Hepatic stellate cell (primary cell): Measurements from ENCODE around the gene CLEC16A.
A peak's percentile ranks its signal among the peaks of the same experiment; 100 is the strongest.
"Not testable (repeated sequence)": the region's sequence is repeated elsewhere in the genome, so short reads cannot be mapped to it uniquely, and the experiment has no call there.

Experiments
- DNase-seq: peaks from one replicate; pipeline ENCODE4 v3.0.0; 2011; ENCODE audit warnings: low spot score

CLEC16A gene

GRCh38 chr16:10939649-10940234 is 4.6 kb upstream of the CLEC16A start:
- DNase-seq = no peak

GRCh38 chr16:10940501-10941079 is 3.8 kb upstream of the CLEC16A start:
- DNase-seq = no peak

- DNase-seq = no peak
These were observed 3.0 kb upstream of the CLEC16A start for GRCh38 chr16:10941127-10941933.

- DNase-seq = not testable (repeated sequence)
These were observed 2.4 kb upstream of the CLEC16A start for GRCh38 chr16:10941935-10942351.

GRCh38 chr16:10942352-10943063 is 1.9 kb upstream of the CLEC16A start, which contains the start of gene DEXI:
TSS of gene DEXI (minus strand) at chr16:10942468. CDS start at chr16:10942005, 463 bp downstream.
- peak; percentile 99 for DNase-seq

- DNase-seq = no peak
These were observed 1.4 kb upstream of the CLEC16A start for GRCh38 chr16:10943064-10943353.

GRCh38 chr16:10945065-10945787 is 862 bp downstream of the CLEC16A start:
- DNase-seq = no peak

GRCh38 chr16:10946308-10946707 is 1.9 kb downstream of the CLEC16A start:
- DNase-seq = no peak

GRCh38 chr16:10947211-10947787 is 2.9 kb downstream of the CLEC16A start:
- DNase-seq = no peak

GRCh38 chr16:10949424-10949970 is 5.1 kb downstream of the CLEC16A start:
- DNase-seq = peak; percentile 38

- DNase-seq = no peak
These were observed 6.0 kb downstream of the CLEC16A start for GRCh38 chr16:10950393-10950792.

GRCh38 chr16:10951026-10951425 is 6.7 kb downstream of the CLEC16A start:
- no peak for DNase-seq

- no peak for DNase-seq
These were observed 10.5 kb downstream of the CLEC16A start for GRCh38 chr16:10954903-10955302.

- no peak for DNase-seq
These were observed 13.6 kb downstream of the CLEC16A start for GRCh38 chr16:10957771-10958482.

GRCh38 chr16:10959161-10959560 is 14.8 kb downstream of the CLEC16A start:
- DNase-seq = no peak

- peak; percentile 70 for DNase-seq
These were observed 16.9 kb downstream of the CLEC16A start for GRCh38 chr16:10961231-10961630.

- peak; percentile 84 for DNase-seq
These were observed 19.9 kb downstream of the CLEC16A start for GRCh38 chr16:10964039-10964890.

- no peak for DNase-seq
These were observed 20.5 kb downstream of the CLEC16A start for GRCh38 chr16:10964891-10965326.

- DNase-seq = no peak
These were observed 21.2 kb downstream of the CLEC16A start for GRCh38 chr16:10965440-10966061.
